DMS53 treated with DMSO at 0.1 percent for 48 hours (cell line): ENCODE measurements around the gene ARPIN.
A peak's percentile ranks its signal among the peaks of the same experiment; 100 is the strongest.
"Not testable (repeated sequence)": the region's sequence is repeated elsewhere in the genome, so short reads cannot be mapped to it uniquely, and the experiment has no call there.

Experiments used
- DNase-seq: peaks from one replicate; lab custom pipeline; 2025; ENCODE audit not compliant: unreplicated experiment; lab: John Stamatoyannopoulos, UW

Gene ARPIN

GRCh38 chr15:89910891-89911626 is 1.7 kb downstream of the ARPIN start:
- no peak for DNase-seq

- no peak for DNase-seq
These were observed 3.1 kb downstream of the ARPIN start for GRCh38 chr15:89909611-89910010.

- DNase-seq = no peak
These were observed 4.5 kb downstream of the ARPIN start for GRCh38 chr15:89908226-89908625.

GRCh38 chr15:89907289-89907688 is 5.5 kb downstream of the ARPIN start:
- DNase-seq = no peak

- DNase-seq = no peak
These were observed 6.8 kb downstream of the ARPIN start for GRCh38 chr15:89905846-89906378.

GRCh38 chr15:89904519-89904918 is 8.2 kb downstream of the ARPIN start:
- no peak for DNase-seq

GRCh38 chr15:89903858-89904130 is 9.0 kb downstream of the ARPIN start:
- no peak for DNase-seq

- DNase-seq = no peak
These were observed 9.5 kb downstream of the ARPIN start for GRCh38 chr15:89903015-89903857.

GRCh38 chr15:89900849-89901248 is 11.9 kb downstream of the ARPIN start:
- DNase-seq = no peak

- DNase-seq = no peak
These were observed 12.7 kb downstream of the ARPIN start for GRCh38 chr15:89899951-89900567.

GRCh38 chr15:89899295-89899945 is 13.3 kb downstream of the ARPIN start:
- no peak for DNase-seq

GRCh38 chr15:89898614-89899294 is 14.0 kb downstream of the ARPIN start:
- peak; percentile 61 for DNase-seq

GRCh38 chr15:89898146-89898545 is 14.6 kb downstream of the ARPIN start:
- DNase-seq = no peak

- peak; percentile 81 for DNase-seq
These were observed 18.9 kb downstream of the ARPIN start, which contains the start of gene AP3S2 for GRCh38 chr15:89893696-89894447. AP3S2 (minus strand) TSS chr15:89893994; CDS start chr15:89893949, 45 bp downstream.

GRCh38 chr15:89893027-89893426 is 19.7 kb downstream of the ARPIN start:
- no peak for DNase-seq

- DNase-seq = no peak
These were observed 24.4 kb downstream of the ARPIN start for GRCh38 chr15:89888214-89888804.

- no peak for DNase-seq
These were observed 27.1 kb downstream of the ARPIN start for GRCh38 chr15:89885611-89886010.

GRCh38 chr15:89885179-89885578 is 27.6 kb downstream of the ARPIN start:
- not testable (repeated sequence) for DNase-seq

- no peak for DNase-seq
These were observed 29.2 kb downstream of the ARPIN start for GRCh38 chr15:89883518-89883917.

- no peak for DNase-seq
These were observed 32.0 kb downstream of the ARPIN start for GRCh38 chr15:89880727-89881126.
